Measurements from ENCODE around the gene SLC16A9. TPM values are rescaled to one million over a fixed set of nuclear protein-coding genes. Genes with fewer than 3 reads are reported as not detected.

The SLC16A9 gene
- total RNA-seq, 1 donor from 2014 or later = 11.6 TPM

GRCh38 chr10:59626523-59626869 is 83.2 kb downstream of the SLC16A9 start:
- TF ChIP-seq CTCF (IDR thresholded peaks at IDR 0.05; ENCODE audit: unreplicated experiment) = no peak
- Mint-ChIP-seq H3K27me3 (peaks cover 3% of the 10 kb centered on the region), H3K27ac (no peak overlapping the region), H3K4me3 (ENCODE audit: low read depth) (no peak overlapping the region), H3K4me1 (ENCODE audit: low read depth) (peaks cover 9% of the 10 kb centered on the region), H3K36me3 (ENCODE audit: insufficient read depth) (no peaks in the 10 kb centered on the region), H3K9me3 (ENCODE audit: low read depth) (no peaks in the 10 kb centered on the region)
- no peak for DNase-seq (ENCODE audit: low spot score, unreplicated experiment)

DNA sequence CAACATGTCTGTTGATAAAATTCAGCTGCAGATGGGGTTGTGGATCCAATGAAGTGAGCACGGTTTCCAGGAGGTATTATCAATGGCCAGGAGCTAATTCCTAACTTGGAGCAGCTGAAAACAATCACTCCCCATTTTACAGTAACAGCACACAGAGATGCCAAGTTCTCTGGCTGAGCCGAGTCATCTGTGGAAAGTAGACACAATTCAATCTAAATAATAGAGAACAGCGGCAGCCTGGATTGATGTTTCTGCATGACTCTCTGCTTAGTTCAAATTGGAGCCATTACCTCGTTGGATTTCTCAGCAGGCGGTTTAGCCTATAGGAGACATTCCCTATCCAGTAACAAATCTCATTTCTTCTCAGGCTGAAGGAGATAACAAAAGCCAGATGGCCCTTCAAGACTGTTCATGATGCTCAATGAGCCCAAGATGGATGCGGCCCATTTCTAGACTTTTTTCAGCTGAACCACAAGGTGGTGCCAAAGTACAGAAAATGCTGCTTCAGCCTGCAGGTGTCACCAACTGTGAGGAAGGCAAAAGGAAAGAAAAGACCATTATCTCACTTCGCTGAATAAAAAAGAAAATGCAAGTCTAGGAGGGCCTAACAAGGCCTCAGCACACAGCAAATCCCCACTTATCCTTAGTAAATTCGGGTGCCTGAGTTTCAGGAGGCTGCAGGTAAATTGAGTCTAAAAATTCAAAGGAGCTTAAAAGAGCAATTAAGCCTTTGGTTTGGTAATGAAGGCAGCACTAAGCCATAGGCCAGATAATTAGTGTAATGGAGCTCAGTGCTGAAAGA is 83.7 kb downstream of the SLC16A9 start:
- Mint-ChIP-seq H3K4me1 (ENCODE audit: low read depth) (peaks cover 9% of the 10 kb centered on the region), H3K36me3 (ENCODE audit: insufficient read depth) (no peaks in the 10 kb centered on the region), H3K9me3 (ENCODE audit: low read depth) (no peaks in the 10 kb centered on the region), H3K4me3 (ENCODE audit: low read depth) (no peak overlapping the region), H3K27me3 (no peaks in the 10 kb centered on the region), H3K27ac (peak overlapping the region; percentile 69)
- peak; percentile 84 for TF ChIP-seq CTCF (IDR thresholded peaks at IDR 0.05; ENCODE audit: unreplicated experiment)
- peak; percentile 19 for DNase-seq (ENCODE audit: low spot score, unreplicated experiment)

DNA sequence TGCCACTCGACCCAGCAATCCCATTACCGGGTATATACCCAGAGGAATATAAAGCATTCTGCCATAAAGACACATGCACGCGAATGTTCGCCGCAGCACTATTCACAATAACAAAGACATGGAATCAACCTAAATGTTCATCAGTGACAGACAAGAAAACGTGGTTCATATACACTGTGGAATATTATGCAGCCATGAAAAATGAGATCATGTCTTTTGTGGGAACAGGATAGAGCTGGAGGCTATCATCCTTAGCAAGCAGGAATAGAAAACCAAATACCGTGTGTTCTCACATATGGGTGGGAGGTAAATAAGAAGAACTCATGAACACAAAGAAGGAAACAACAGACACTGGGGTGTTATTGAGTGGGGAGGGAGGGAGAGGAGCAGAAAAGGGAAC is 84.7 kb downstream of the SLC16A9 start:
- Mint-ChIP-seq H3K9me3 (ENCODE audit: low read depth) (no peaks in the 10 kb centered on the region), H3K4me1 (ENCODE audit: low read depth) (peaks cover 9% of the 10 kb centered on the region), H3K27ac (no peak overlapping the region), H3K4me3 (ENCODE audit: low read depth) (no peak overlapping the region), H3K27me3 (no peaks in the 10 kb centered on the region), H3K36me3 (ENCODE audit: insufficient read depth) (no peaks in the 10 kb centered on the region)
- DNase-seq (ENCODE audit: low spot score, unreplicated experiment) = no peak
- no peak for TF ChIP-seq CTCF (IDR thresholded peaks at IDR 0.05; ENCODE audit: unreplicated experiment)

DNA sequence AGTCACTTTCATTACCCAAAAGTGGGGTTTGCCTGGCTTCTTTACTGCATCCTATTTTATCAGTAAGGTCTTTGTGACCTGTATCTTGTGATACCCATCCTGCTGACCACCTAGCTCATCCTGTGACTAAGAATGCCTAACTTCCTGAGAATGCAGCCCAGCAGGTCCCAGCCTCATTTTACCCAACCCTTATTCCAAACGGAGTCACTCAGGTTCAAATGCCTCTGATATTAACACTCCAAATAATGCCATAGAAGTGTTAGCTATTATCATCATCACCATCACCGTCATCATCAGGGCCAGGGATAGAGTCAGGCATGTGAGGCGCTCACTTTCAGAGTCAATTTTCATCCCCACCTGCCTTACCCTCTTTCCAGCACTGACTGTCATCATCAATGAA is 85.5 kb downstream of the SLC16A9 start:
- Mint-ChIP-seq H3K36me3 (ENCODE audit: insufficient read depth) (no peaks in the 10 kb centered on the region), H3K4me3 (ENCODE audit: low read depth) (no peak overlapping the region), H3K27ac (no peak overlapping the region), H3K9me3 (ENCODE audit: low read depth) (no peaks in the 10 kb centered on the region), H3K27me3 (no peaks in the 10 kb centered on the region), H3K4me1 (ENCODE audit: low read depth) (peaks cover 9% of the 10 kb centered on the region)
- DNase-seq (ENCODE audit: low spot score, unreplicated experiment) = no peak
- no peak for TF ChIP-seq CTCF (IDR thresholded peaks at IDR 0.05; ENCODE audit: unreplicated experiment)

DNA sequence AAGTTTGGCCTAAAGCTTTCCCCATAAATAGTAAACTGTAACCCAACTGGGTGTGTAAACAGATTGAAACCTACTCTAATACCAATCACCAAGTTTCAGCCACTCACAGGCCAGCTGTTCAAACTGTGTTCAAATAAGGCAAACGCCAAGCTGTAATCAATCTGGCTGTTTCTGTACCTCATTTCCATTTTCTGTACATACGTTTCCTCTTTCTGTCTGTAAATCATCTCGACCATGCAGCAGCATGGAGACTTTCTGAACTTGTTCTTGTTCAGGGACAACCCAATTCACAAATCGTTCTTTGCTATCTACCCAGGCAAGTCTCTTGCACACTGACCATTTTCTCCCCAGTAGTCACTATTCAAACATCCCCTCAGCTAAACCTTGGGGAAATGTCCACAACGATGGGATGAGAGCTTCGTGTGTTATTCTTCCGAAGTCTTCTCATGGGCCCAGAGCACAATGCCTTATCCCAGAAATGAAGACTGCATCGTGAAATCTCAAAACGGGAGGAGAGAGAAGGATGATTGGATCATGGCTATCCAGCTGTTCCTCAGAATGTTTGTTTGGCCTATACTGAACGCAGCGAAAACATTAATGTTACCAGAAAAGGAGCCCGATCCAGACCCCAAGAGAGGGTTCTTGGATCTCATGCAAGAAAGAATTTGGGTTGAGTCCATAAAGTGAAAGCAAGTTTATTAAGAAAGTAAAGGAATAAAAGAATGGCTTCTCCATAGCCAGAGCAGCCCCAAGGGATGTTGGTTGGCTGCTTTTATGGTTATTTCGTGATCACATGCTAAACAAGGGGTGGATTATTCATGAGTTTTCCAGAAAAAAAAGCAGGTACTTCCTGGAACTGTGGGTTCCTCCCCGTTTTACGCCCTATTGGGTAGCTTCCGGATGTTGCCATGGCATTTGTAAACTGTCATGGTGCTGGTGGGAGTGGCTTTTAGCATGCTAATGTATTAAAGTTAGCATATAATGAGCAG is 86.2 kb downstream of the SLC16A9 start:
- no peaks in the 10 kb centered on the region for H3K9me3 Mint-ChIP-seq (ENCODE audit: low read depth)
- DNase-seq (ENCODE audit: low spot score, unreplicated experiment) = no peak
- no peak for TF ChIP-seq CTCF (IDR thresholded peaks at IDR 0.05; ENCODE audit: unreplicated experiment)
- no peak overlapping the region for H3K4me3 Mint-ChIP-seq (ENCODE audit: low read depth)
- H3K4me1 Mint-ChIP-seq (ENCODE audit: low read depth) = peaks cover 9% of the 10 kb centered on the region
- no peak overlapping the region for H3K27ac Mint-ChIP-seq
- no peaks in the 10 kb centered on the region for H3K27me3 Mint-ChIP-seq
- no peaks in the 10 kb centered on the region for H3K36me3 Mint-ChIP-seq (ENCODE audit: insufficient read depth)

Data from progenitor cell of endocrine pancreas (in vitro differentiated cells).